Spleen (tissue), 7 donors: ENCODE data around the gene CDK19.

ENCODE experiments used
- POLR2A ChIP-seq, 3 donors: fragments of 450-650 bp; IDR thresholded peaks; one replicate each; pipeline ENCODE4 v1.5.1; 2017; ENCODE audit warnings: antibody characterized with exemption in 3 of 3, mild to moderate bottlenecking in 1 of 3
- POLR2AphosphoS5 ChIP-seq, 3 donors: sonication (generic); formaldehyde crosslinking; IDR thresholded peaks; one replicate each; pipeline ENCODE4 v1.5.1; 2017; ENCODE audit warnings: antibody characterized with exemption in 3 of 3
- TF ChIP-seq, protein P1 (sequence below), 11 experiments: fragments of 200-600 bp in 7 of 11; fragments of 450-650 bp in 4 of 11; sonication (generic) in 4 of 11; IDR thresholded peaks in 8 of 11; conservative IDR thresholded peaks in 3 of 11; 1 replicate in 7 of 11; 2 replicates in 4 of 11; pipeline versions ENCODE4 v1.4.0 to v1.8.0; 2016 to 2021; ENCODE audit warnings: antibody characterized with exemption in 11 of 11, inconsistent platforms in 4 of 11, mild to moderate bottlenecking in 1 of 11
- donor health status: DM: no; HTN: no; CAD: no; lungs with moderate emphysema.
- donor health status: DM: no; HTN: no; CAD: no.
- donor health status: DM: no; HTN: no; CAD: no.

DNA sequence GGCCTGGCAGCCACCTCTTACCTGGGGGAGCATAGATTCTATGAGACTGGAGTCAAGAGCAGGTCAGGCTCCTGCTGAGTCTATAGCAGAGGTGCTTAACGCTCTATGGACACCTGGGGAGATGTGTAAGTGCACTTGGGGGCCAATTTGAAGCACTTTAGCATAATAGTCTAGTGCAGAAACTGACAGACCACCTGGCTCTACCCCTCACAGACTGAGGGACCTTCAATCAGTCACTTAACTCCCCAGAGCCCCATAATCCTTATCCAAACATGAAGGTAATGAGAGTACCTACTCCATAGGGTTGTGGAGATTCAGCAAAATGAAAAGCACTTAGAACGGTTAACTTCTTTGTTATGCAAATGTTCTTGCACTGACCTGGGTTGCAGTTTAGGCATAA is 251.6 kb downstream of the CDK19 start:
- TF ChIP-seq, protein P1, sequence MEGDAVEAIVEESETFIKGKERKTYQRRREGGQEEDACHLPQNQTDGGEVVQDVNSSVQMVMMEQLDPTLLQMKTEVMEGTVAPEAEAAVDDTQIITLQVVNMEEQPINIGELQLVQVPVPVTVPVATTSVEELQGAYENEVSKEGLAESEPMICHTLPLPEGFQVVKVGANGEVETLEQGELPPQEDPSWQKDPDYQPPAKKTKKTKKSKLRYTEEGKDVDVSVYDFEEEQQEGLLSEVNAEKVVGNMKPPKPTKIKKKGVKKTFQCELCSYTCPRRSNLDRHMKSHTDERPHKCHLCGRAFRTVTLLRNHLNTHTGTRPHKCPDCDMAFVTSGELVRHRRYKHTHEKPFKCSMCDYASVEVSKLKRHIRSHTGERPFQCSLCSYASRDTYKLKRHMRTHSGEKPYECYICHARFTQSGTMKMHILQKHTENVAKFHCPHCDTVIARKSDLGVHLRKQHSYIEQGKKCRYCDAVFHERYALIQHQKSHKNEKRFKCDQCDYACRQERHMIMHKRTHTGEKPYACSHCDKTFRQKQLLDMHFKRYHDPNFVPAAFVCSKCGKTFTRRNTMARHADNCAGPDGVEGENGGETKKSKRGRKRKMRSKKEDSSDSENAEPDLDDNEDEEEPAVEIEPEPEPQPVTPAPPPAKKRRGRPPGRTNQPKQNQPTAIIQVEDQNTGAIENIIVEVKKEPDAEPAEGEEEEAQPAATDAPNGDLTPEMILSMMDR (IDR thresholded peaks at IDR 0.05 in 8 of 11, conservative IDR thresholded peaks at IDR 0.05 in 3 of 11): no peak
- no peak for TF ChIP-seq POLR2A (IDR thresholded peaks at IDR 0.05)
- no peak for TF ChIP-seq POLR2AphosphoS5 (IDR thresholded peaks at IDR 0.05)
